SIG-M5 treated with dmso at 0.1 percent for 504 hours (cell line): ENCODE data around the gene RSRP1.
"Not testable (repeated sequence)": the region's sequence is repeated elsewhere in the genome, so short reads cannot be mapped to it uniquely, and the experiment has no call there.

Experiments
- DNase-seq: peaks from one replicate; lab custom pipeline; 2025; ENCODE audit not compliant: unreplicated experiment; lab: John Stamatoyannopoulos, UW

The RSRP1 gene, protein sequence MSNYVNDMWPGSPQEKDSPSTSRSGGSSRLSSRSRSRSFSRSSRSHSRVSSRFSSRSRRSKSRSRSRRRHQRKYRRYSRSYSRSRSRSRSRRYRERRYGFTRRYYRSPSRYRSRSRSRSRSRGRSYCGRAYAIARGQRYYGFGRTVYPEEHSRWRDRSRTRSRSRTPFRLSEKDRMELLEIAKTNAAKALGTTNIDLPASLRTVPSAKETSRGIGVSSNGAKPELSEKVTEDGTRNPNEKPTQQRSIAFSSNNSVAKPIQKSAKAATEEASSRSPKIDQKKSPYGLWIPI

DNA sequence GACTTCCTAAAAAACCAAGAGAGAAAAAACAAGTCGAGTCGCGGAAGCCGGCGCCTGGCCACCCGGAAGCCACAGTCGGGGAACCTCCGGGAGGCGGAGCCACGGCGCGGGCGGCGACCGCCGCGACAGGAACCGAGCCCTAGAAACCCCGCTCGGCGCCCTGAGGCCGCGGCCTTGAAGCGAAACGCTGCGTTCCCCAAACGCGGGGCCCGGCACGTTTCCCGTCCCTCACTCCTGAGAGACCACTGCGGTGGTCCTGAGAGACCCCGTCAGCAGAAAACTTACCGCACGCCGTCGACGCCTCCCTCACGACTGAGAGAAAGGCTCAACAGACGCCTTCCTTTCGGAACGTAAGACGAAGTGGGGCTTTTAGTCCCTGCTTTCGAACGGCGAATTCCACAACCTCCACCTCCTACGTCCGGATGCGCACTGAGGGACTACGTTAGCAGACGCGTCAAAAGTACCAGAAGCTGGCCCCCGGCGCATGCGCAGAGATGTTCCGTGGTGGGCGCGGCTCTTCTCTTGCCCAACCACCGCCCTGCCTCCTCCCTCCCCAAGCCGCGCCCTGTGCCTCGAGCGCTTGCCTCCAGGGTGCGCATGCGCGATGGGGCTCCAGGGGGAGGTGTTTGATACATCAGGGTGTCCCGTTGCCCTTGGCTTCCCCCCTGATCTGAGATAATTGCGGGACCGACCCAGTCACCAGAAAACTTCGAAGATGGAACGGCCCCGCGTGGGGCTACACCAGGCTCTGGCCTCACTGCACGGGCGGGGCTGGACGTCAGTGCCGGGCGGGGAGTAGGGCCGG is at the start of gene RSRP1:
TSS of gene RSRP1 (minus strand) at position 431 of the 805 bp plus-strand sequence. CDS start 491 bp downstream, outside the sequence.
- DNase-seq, result peak; percentile 91

DNA sequence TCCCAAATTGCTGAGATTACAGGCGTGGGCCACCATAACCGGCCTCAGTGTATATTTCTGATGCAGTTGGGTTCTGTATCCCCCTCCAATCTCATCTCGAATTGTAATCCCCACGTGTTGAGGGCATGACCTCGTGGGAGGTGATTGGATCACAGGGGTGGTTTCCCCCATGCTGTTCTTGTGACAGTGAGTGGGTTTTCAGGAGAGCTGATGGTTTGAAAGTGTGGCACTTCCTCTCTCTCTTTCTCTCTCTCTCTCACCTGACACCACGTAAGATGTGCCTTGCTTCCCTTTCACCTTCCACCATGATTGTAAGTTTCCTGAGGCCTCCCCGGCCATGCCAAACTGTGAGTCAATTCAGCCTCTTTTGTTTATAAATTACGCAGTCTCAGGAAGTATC is 49.2 kb upstream of the RSRP1 start:
- not testable (repeated sequence) for DNase-seq

DNA sequence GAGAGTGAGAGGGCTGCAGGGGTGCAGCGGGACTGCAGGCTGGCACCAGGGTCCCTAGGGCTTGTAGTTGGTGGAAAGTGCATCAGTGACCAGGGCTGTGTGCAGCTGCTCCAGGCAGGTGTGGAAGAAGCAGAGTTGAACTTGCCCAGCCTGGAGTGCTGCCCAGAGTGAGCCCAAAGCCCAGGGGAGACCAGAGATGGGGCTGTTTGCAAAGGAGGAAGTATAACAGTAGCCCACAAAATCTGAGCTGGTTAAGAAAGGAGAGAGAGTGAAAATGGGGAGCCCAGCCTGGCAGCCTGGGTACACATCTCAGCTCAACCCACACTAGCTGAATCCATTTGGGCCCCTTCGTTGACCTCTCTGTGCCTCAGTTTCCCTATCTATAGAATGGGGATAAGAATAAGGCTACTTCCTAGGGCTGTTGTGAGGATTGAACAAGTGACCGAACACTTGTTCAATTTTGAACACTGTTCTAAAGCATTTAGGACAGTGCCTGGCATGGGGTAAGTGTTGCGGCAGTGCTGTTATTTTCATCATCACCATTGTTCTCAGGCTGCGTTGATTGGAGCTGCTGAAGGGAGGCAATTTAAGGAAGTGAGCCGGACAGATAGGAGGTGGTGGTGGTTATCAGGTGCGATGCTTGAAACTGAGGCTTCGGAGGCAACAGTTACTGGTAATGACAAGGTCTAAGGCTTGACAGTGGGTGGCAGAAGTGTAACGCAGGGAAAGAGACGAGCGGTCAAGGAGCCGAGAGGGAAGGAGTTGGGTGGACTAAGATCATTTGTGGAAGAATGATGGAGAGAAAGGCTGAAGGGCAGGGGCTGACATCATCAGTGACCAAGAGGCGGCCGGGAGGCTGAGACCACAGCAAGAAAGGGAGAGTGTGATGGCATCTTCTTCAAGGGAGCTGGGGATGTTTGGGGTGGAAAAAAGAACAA is 47.9 kb upstream of the RSRP1 start:
- not testable (repeated sequence) for DNase-seq

DNA sequence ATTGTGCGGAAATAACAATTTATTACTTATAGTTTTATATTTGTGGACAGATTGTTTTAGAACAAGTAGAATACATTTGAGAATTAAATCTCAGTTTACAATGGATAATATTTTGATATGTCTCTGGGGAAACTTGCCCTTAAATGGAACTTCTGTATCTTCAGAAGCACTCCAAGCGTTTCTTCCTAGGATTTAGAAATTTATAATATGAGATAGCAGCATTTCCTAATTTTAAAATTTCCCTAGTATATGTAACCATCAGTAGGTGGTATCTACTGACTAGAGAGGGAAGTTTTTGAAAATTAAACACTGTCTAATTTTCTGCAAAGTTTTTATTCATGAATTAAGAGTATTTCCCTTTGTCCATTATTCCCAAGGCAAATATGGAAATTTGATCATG is 46.2 kb upstream of the RSRP1 start:
- not testable (repeated sequence) for DNase-seq

DNA sequence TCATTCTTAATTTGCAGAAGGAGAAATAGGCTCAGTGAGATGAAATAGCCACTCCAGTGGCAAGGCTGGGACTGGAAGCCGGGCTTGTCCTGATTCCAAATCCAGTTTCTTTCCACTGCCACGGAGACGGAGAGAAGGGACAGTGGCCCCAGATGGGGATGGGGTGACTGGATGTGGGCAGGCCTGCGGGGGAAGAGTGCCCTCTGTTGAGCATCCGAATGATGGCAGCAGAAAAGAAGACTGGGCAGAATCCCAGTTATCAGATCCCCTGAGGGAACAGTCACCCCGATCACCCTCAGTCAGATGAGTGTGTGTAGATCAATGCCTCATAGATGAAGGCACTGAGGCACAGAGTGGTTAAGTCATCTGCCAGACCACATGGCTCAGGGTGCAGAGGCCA is 42.8 kb upstream of the RSRP1 start:
- DNase-seq, result not testable (repeated sequence)

DNA sequence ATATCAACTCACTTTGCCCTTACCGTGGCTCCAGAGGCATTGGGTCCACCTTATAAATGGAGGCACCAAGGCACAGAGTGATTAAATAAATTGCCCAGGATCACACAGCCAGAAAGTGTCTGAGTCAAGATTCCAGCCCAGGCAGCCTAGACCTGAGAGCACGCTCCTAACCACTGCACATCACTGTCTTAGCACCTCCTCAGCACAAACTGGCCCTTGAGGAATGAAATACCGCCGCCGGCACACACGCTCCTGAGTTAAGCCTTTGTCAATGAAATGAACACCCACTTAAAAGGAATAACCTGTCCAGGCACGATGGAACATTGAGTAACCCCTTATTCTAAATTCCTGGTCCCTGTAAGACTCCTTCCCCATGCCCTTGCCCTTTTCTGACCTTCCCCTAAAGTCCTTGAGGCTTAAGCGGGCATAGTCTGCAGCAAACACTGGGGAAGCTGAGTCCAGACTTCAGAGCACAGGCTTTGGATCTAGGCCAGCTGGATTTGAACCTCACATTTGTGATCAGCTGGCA is 41.4 kb upstream of the RSRP1 start:
- not testable (repeated sequence) for DNase-seq

DNA sequence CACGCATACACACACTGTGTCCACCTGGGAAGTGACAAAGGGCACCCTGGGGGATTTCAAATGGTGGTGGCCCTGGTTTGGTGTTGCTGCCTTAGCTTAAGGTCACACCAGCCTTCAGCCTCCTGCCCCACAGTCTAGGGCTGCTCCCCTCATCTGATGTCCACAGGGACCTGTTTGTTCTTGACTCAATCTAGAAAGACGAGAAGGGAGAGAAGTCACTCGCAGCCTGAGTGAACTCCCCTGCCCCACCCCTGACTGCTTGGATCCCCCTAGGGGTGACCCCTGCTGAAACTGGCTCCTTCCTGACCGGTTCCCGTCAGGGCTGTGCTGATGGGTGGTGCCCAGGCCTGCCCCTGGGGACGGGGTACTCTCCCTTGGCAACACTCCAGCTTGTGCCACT is 39.9 kb upstream of the RSRP1 start:
- not testable (repeated sequence) for DNase-seq

DNA sequence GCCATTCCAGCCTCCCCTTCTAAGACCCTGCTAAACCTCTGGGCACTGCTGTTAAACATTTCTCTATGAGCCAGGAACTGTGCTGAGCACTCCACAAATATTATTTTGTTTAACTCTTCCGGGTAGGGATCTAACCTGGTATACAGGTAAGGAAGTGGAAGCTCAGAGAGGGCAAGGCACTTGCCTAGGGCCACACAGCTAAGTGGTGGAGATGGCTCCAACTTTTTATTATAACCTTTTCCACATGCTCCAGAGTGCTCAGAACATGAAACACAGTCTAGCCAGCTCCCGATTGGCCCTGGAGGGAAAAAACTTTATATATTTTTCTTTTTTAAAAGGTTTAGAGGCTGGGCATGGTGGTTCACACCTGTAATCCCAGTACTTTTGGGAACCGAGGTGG is 38.6 kb upstream of the RSRP1 start:
- DNase-seq, result not testable (repeated sequence)

DNA sequence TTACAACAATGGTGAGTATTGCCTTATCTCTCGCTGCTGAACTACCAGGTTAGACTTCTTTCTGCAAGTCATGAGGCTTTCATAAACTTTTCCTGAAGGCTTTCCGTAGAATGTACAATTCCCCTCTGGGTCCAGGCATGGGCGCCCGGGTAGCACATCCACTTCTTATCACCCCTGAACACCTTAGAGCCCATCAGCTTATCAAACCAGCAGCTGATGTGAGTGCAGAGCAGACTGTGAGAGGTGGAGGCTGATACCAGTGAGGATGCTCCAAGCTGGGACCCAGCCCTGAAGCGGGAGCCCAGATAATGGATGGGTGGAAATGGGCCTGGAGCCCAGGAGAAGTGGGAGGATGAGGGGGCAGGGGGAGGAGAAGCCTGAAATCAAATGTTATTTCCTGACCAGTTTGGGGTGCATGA is 32.4 kb upstream of the RSRP1 start:
- not testable (repeated sequence) for DNase-seq

DNA sequence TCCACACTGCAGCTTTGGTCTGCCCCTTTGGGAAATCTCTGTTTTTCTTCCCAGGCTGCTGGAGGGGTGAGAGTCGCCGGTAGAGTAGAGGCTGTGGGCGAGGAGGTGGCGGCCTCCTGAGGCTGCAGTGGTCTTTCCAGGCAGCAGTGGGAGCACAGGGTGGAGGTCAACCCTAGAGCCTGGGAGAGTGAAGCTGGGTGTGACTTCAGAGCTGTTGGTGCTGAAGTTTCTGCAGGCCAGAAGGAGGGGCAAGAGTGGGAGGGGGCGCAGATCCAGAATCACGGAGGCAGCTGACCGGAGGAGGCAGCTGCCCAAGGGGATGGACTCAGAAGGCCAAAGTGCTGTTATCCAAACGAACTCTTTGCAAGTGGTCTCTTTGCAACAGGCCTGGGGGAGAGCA is 31.5 kb upstream of the RSRP1 start:
- DNase-seq, result not testable (repeated sequence)

DNA sequence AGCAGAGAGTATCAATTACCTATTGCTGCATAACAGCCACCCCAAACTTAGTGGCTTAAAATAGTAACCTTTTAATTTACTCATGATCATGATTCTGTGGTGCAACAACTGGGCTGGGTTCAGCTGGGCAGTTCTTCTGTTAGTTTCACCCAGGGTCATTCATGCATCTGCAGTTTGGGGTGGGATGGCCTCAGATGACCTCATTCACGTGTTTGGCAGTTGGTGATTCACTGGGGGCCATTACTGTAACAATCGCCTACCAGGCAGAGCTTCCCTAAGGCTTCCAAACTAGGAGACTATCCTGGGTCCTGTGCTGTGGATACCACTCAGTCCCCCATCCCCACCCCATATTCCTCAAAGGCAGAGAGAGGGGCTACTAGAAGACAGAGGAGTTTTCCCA is 31.1 kb upstream of the RSRP1 start:
- DNase-seq, result peak; percentile 32

DNA sequence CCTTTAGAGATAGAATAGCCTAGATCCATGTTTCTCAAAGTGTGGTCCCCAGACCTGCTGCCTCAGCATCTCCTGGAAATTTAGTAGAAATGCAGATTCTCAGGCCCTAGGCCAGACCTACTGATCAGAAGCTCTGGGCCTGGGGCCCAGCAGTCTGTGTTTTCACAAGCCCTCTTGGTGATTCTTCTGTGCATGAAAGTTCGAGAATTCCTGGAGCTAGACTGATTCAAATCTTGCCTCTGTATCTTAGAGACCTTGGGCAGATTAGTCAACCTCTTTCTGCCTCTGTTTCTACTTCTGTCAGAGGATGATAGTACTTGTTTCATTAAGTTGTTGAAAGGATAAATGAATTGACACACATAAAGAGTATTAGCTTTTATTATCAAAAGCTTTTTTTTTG is 30.0 kb upstream of the RSRP1 start:
- DNase-seq, result not testable (repeated sequence)

DNA sequence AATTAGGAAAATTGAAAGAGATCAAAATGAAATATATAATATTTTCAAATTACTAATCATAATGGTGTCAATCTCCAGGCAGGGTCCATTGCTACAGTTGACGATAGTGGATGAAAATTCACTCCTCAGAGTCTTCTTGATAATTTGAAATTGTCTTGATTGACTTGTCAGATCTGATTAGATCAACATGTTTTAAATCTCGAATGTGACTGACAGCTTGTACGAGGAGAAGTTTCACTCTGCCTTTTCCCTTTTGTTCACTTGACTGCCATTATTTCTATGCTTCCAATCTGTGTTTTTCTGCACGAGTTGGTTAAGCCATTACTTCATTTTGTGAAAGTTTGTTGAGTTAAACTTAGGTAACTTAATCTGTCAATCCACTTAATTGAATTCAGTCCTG is 28.4 kb upstream of the RSRP1 start:
- not testable (repeated sequence) for DNase-seq

DNA sequence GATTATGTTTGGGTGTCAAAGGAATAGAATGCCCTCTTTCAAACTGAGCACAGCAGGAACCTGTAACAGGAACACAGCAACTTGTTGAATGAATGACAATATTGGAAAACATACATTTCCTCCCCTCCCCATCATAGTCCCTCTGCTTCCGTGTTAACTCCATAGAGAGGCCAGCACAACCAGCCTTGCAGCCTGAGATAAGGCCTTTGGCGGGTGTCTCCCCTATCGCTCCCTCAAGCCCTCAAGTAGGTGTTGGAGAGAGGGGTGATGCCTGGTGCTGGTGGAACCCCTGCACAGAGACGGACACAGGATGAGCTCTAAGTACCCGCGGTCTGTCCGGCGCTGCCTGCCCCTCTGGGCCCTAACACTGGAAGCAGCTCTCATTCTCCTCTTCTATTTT is 25.0 kb upstream of the RSRP1 start, which contains the start of gene RHD:
TSS of gene RHD (plus strand) at position 272 of the 400 bp plus-strand sequence. CDS start at position 311, 39 bp downstream.
- DNase-seq, result not testable (repeated sequence)

DNA sequence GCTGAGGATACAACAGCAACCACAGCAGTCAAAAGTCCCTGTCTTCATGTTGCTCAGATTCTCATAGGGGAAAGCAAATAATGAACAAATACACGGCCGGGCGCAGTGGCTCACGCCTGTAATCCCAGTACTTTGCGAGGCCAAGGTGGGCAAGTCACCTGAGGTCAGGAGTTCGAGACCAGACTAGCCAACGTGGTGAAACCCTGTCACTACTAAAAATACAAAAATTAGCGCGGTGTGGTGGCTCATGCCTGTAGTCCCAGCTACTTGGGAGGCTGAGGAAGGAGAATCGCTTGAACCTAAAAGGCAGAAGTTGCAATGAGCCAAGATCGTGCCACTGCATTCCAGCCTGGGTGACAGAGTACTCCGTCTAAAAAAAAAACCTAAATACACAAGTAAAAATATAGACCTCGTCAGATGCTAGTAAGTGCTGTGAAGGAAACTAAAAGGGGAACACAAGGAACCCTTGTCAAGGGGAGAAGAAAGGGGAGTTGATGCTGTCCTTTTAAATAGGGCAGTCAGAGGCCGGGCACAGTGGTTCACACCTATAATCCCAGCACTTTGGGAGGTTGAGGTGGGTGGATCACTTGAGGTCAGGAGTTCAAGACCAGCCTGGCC is 21.0 kb upstream of the RSRP1 start:
- not testable (repeated sequence) for DNase-seq

DNA sequence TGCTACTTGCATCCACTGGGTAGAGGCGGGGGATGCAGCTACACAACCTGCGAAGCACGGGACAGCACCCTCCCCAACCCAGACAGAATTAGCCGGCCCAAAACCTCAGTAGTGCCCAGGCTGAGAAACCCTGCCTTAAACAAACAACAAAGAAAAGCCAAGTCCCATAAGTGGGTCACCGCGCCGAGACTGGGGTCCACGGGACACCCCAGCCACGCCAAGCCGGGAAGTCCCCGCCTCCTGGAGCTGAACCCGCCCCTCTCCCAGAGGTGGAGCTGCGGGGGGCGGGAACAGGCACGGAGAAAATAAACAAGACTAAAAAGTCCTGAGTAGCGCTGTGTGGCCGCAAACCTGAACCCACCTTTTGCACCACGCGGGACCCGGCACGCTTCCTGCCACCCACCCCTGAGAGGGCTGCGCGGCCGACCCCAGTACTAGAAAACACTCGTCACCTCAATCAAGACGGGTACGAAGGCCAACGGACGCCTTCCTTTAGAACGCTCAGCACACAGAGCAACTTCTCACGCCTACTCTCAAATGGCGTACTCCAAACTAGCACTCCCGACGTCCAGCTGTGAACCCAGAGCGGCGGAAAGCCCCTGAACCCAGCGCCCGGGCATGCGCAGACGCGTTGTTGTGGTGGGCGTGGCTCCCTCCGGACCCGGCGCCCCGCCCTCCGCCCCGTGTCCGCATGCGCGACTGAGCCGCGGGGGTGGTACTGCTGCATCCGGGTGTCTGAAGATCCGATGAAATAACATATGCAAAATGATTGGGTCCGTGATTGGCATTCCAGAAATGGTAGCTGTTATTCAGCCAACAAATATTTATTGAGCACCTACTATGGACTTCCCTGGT is 20.3 kb upstream of the RSRP1 start:
- peak; percentile 28 for DNase-seq

DNA sequence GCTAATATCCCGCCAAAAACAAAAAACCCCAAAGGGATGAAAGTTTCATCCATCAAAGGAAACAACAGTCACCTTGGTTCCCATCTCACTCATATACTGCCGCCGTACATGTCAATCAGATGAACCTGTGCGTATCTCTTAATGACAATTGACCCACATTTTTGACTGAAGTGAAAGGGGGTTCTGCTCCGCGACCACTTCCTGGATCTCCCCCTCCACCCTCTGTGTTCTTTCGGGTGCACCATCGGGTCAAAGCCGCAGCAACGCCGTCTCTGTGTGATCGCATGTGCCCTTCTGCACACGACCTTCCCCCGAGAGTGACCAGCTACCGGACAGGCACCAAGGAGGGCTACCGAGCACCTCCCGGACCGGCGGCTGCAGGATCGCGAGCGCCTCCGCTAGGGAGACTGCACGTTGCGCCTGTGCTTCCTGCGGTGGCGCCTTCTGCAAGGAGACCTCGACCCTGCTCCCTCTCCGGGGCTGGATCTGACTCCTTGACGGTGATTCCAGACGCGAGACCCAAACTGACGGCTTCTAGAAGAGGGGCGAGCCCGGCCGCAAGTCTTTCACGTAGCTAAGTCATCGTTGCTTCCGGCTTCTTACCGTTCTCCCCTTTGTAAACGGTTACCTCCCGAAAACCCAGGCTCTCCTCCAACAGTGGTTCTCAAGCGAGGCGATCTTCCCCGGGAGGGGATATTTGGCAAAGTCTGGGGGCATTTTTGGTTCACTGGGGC is 19.5 kb upstream of the RSRP1 start:
- not testable (repeated sequence) for DNase-seq

DNA sequence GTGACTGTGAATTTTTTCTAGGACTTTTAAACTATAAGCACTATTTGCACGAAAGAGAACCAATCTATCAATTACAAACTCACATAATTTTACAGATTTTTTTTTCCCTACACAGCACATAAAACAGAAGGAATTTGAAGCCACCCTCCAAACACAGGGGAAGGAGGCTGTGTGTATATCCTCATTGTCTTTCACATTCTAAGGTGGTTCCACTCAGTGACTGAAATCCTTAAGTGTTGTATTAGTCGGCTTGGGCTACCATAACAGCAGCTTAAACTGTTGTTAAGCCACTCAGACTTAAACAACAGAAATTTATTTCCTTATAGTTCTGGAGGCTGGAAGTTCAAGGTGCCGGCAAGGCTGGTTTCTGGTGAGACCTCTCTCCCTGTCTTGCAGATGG is 13.1 kb upstream of the RSRP1 start:
- not testable (repeated sequence) for DNase-seq

DNA sequence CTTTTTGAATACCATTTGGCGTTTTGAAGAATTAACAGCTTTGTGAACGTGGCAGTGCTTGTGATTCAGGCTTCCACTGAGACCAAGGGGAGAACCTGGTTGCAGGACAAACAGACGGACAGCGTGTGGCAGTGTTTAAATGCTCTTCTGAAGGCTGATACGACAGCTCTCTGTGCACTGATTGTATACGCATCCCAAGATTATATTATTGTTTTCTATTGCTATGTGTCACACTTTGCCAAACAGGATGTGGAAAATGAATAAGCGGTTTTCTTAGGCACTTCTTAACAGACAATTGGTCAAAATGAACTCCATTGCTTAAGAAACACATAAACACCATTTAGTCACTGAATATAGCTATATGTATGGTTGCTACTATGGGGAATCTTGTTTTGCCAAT is 12.6 kb upstream of the RSRP1 start:
- not testable (repeated sequence) for DNase-seq
